AG09319 (cell line): Measurements from ENCODE around the gene COL6A2.

Source experiments
- DNase-seq: peaks from one replicate; pipeline ENCODE4 v3.0.0-alpha.2; 2010; ENCODE audit warnings: low read depth; ENCODE audit errors: extremely low read depth
- TF ChIP-seq, protein P1 (sequence below): IDR thresholded peaks from 2 replicates; pipeline ENCODE4 v1.5.1; 2011; ENCODE audit warnings: low read depth, mild to moderate bottlenecking, inconsistent platforms, low read length, moderate library complexity

The COL6A2 gene

DNA sequence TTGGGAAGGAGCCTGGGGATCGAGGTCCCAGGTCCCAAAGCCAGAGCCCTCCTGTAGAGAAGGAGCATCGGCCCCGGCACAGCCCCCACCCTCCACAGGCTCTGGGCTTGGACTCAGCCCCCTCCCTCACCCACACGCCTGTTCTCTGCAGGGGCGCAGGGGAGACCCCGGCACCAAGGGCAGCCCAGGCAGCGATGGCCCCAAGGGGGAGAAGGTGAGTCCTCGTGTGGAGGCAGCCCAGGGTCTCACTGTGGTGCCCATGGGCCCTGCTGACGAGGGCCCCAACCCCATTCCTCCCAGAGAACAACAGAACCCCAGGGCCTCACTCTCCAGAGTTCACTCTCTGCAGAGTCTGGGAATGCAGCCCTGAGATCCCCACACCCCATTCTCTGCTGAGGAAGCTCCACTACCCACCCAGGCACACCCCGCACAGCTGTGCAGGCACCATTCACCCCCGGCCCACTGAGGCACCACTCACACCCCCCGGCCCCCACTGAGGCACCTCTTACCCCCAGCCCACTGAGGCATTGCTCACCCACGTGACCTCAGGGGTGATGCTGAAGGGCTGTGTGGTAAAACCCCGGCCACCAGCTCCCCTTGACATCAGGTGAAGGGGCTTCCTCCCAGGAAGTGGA, 21.8 kb downstream of the COL6A2 start:
- TF ChIP-seq, protein P1, sequence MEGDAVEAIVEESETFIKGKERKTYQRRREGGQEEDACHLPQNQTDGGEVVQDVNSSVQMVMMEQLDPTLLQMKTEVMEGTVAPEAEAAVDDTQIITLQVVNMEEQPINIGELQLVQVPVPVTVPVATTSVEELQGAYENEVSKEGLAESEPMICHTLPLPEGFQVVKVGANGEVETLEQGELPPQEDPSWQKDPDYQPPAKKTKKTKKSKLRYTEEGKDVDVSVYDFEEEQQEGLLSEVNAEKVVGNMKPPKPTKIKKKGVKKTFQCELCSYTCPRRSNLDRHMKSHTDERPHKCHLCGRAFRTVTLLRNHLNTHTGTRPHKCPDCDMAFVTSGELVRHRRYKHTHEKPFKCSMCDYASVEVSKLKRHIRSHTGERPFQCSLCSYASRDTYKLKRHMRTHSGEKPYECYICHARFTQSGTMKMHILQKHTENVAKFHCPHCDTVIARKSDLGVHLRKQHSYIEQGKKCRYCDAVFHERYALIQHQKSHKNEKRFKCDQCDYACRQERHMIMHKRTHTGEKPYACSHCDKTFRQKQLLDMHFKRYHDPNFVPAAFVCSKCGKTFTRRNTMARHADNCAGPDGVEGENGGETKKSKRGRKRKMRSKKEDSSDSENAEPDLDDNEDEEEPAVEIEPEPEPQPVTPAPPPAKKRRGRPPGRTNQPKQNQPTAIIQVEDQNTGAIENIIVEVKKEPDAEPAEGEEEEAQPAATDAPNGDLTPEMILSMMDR: no peak
- DNase-seq: no peak

GRCh38 chr21:46120301-46121285, 22.7 kb downstream of the COL6A2 start:
- DNase-seq: no peak
- TF ChIP-seq, protein P1: no peak

- TF ChIP-seq, protein P1: no peak
- no peak for DNase-seq
These were observed 23.6 kb downstream of the COL6A2 start for GRCh38 chr21:46121286-46122221.

DNA sequence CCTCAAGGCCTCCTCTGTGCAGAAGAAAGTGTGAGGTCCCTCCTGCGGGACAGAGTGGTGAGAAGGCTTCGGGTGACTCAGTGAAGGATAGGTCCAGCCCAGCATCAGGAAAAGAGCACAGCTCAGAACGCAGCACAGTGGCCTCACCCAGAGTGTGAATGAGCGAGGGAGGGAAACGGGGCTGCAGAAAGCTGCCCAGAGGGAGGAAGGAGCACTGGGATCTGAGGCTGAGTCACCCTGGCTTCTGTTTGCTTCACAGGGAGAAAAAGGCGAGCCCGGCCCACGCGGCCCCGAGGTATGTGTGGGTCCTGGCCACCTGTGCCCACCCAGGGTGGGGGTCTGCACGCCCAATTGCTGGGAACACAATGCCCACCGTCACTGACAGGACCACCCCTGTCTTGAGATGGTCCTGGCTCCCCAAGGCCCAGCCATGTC, 24.3 kb downstream of the COL6A2 start:
- TF ChIP-seq, protein P1: no peak
- no peak for DNase-seq

- no peak for DNase-seq
- TF ChIP-seq, protein P1: no peak
These were observed 25.1 kb downstream of the COL6A2 start for GRCh38 chr21:46122758-46123683.
